Adrenal gland (tissue), 5 donors: ENCODE results near the gene MSLN.

ENCODE experiments used
- CTCF ChIP-seq, 6 experiments: fragments of 450-650 bp in 4 of 6; fragments of 200-600 bp in 2 of 6; sonication (generic) in 1 of 6; IDR thresholded peaks; 1 replicate in 5 of 6; 2 replicates in 1 of 6; pipeline versions ENCODE4 v1.5.1 to v1.8.0; 2016 to 2021; ENCODE audit warnings: antibody characterized with exemption in 6 of 6, mild to moderate bottlenecking in 2 of 6, moderate library complexity in 1 of 6
- POLR2A ChIP-seq, 2 donors: fragments of 450-650 bp; IDR thresholded peaks; one replicate each; pipeline ENCODE4 v1.6.1; 2017; ENCODE audit warnings: antibody characterized with exemption in 2 of 2, mild to moderate bottlenecking in 2 of 2, moderate library complexity in 1 of 2
- donor health status: DM: no; HTN: no; CAD: no.

DNA sequence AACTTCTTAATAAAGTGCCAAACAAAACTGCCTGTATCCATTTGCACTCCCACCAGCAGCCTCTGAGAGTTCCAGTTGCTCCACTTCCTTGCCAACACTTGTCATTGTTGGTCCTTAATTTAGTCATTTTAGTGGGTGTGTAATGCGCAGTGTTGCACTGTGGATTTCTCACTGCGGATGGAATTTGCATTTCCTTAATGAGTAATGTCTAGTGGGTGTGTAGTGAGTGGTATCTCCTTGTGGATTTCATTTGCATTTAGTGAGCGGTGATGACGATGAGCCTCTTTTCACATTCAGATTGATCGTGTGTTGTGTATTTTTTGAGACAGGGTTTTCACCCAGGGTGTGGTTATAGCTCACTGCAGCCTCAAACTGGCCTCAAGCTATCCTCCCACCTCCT lies 4.1 kb upstream of the MSLN start:
- TF ChIP-seq CTCF (IDR thresholded peaks at IDR 0.05) (no peak), POLR2A (IDR thresholded peaks at IDR 0.05) (no peak)
